ENCODE data around the gene ELOB.

ELOB gene

GRCh38 chr16:2810651-2811050, 33.6 kb upstream of the ELOB start:
- DNase-seq (ENCODE audit: low read depth) = no peak

- DNase-seq (ENCODE audit: low read depth) = no peak
These were observed 32.2 kb upstream of the ELOB start for GRCh38 chr16:2809149-2809760.

- DNase-seq (ENCODE audit: low read depth) = no peak
These were observed 31.1 kb upstream of the ELOB start for GRCh38 chr16:2808181-2808580.

GRCh38 chr16:2806286-2806685, 29.2 kb upstream of the ELOB start:
- no peak for DNase-seq (ENCODE audit: low read depth)

- no peak for DNase-seq (ENCODE audit: low read depth)
These were observed 27.6 kb upstream of the ELOB start for GRCh38 chr16:2804728-2805127.

- no peak for DNase-seq (ENCODE audit: low read depth)
These were observed 26.6 kb upstream of the ELOB start for GRCh38 chr16:2803545-2804195.

- DNase-seq (ENCODE audit: low read depth) = no peak
These were observed 22.8 kb upstream of the ELOB start for GRCh38 chr16:2799859-2800226.

GRCh38 chr16:2799205-2799858, 22.3 kb upstream of the ELOB start:
- no peak for DNase-seq (ENCODE audit: low read depth)

- no peak for DNase-seq (ENCODE audit: low read depth)
These were observed 21.7 kb upstream of the ELOB start for GRCh38 chr16:2798723-2799204.

GRCh38 chr16:2795395-2796143, 18.5 kb upstream of the ELOB start:
- no peak for DNase-seq (ENCODE audit: low read depth)

GRCh38 chr16:2792940-2793339, 15.9 kb upstream of the ELOB start:
- DNase-seq (ENCODE audit: low read depth) = no peak

GRCh38 chr16:2791174-2791573, 14.1 kb upstream of the ELOB start:
- DNase-seq (ENCODE audit: low read depth) = no peak

- DNase-seq (ENCODE audit: low read depth) = no peak
These were observed 13.6 kb upstream of the ELOB start for GRCh38 chr16:2790631-2791030.

- DNase-seq (ENCODE audit: low read depth) = no peak
These were observed 10.9 kb upstream of the ELOB start for GRCh38 chr16:2787961-2788360.

- DNase-seq (ENCODE audit: low read depth) = no peak
These were observed 10.3 kb upstream of the ELOB start, which contains the start of gene PRSS33 for GRCh38 chr16:2787406-2787805. Gene PRSS33 (minus strand): TSS chr16:2787560. CDS start chr16:2786547, 1,013 bp downstream.

- DNase-seq (ENCODE audit: low read depth) = no peak
These were observed 9.7 kb upstream of the ELOB start for GRCh38 chr16:2786826-2787151.

- DNase-seq (ENCODE audit: low read depth) = no peak
These were observed 9.2 kb upstream of the ELOB start for GRCh38 chr16:2786061-2786825.

- DNase-seq (ENCODE audit: low read depth) = peak; percentile 30
These were observed 8.3 kb upstream of the ELOB start for GRCh38 chr16:2785101-2785991.

GRCh38 chr16:2784358-2785100, 7.4 kb upstream of the ELOB start:
- DNase-seq (ENCODE audit: low read depth) = no peak

Measured in stimulated activated CD8-positive, alpha-beta memory T cell treated with anti-CD3 and anti-CD28 coated beads, Interleukin-12 subunit alpha, Interleukin-12 subunit beta, amount 100 ng/mL, for 4 hours (primary cell).